ENCODE measurements around the gene ROR1.

Gene ROR1

DNA sequence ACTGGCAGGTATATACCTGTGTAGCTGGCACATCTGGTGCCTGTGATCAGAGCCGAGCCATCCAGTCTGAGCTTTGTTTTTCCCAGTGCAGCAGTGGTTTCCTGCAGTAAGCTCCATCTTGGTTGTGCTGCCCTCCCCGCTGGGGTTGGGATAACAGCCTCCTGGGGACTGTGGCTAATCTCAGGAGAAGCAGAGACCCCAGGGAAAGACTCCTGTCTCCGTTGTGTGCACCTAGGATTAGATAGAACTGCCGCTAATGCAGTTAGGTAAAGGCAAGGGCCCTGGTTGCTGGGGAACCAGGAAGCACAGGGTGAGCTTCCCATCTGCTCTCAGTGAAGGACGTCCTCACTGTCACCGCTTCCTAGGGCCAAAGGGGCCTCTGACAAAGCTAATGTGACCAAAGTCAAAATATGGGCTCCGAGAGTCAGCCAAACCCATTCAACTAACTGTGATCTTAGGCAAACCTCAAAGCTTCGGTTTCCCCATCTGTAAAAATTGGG is 20.0 kb downstream of the ROR1 start:
- H3F3A ChIP-seq (ENCODE audit: insufficient read depth, low read length): no peaks in the 10 kb centered on the region

DNA sequence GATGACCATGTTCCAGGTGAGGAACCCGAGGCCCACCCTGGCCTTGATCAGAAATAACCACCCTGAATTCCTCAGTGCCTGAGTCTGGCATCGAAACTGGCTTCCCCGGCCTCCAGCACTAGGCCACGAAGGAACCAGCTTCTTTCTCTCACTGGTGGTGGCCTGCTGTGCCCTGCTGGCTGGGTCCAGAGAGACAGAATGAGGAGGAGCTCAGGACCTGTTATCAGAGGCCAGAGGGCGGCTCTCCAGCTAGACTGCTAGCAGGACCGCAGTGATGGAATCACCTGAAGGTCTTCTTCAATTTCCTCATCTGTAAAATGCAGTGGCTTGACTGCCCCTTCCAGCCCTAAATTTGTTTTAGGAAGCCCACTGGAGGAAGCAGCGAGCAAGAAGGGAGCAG is 20.5 kb downstream of the ROR1 start:
- Histone ChIP-seq H3K27me3 (replicated peaks; ENCODE audit: insufficient read depth, low read length) (no peaks in the 10 kb centered on the region), H3K4me3 (ENCODE audit: low read length) (no peak overlapping the region), H3K4me2 (ENCODE audit: low read depth, low read length) (no peak overlapping the region), H3F3A (ENCODE audit: insufficient read depth, low read length) (no peaks in the 10 kb centered on the region), H3K36me3 (replicated peaks; ENCODE audit: insufficient read depth, low read length) (no peaks in the 10 kb centered on the region), H3K9ac (ENCODE audit: low read length) (no peak overlapping the region), H3K79me2 (ENCODE audit: low read length) (no peaks in the 10 kb centered on the region), H2AFZ (ENCODE audit: low read length) (no peak overlapping the region), H4K20me1 (ENCODE audit: insufficient read depth, low read length) (no peaks in the 10 kb centered on the region), H3K4me1 (ENCODE audit: low read length) (no peaks in the 10 kb centered on the region), H3K9me3 (replicated peaks; ENCODE audit: insufficient read depth, low read length) (no peaks in the 10 kb centered on the region), H3K27ac (ENCODE audit: low read length) (no peak overlapping the region), H3K9me2 (replicated peaks; ENCODE audit: insufficient read depth, low read length) (no peaks in the 10 kb centered on the region)
- no peak for DNase-seq
- TF ChIP-seq, protein P1, sequence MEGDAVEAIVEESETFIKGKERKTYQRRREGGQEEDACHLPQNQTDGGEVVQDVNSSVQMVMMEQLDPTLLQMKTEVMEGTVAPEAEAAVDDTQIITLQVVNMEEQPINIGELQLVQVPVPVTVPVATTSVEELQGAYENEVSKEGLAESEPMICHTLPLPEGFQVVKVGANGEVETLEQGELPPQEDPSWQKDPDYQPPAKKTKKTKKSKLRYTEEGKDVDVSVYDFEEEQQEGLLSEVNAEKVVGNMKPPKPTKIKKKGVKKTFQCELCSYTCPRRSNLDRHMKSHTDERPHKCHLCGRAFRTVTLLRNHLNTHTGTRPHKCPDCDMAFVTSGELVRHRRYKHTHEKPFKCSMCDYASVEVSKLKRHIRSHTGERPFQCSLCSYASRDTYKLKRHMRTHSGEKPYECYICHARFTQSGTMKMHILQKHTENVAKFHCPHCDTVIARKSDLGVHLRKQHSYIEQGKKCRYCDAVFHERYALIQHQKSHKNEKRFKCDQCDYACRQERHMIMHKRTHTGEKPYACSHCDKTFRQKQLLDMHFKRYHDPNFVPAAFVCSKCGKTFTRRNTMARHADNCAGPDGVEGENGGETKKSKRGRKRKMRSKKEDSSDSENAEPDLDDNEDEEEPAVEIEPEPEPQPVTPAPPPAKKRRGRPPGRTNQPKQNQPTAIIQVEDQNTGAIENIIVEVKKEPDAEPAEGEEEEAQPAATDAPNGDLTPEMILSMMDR (IDR thresholded peaks at IDR 0.05; ENCODE audit: low read length): no peak
- TF ChIP-seq EZH2phosphoT487 (IDR thresholded peaks at IDR 0.05; ENCODE audit: low read length): no peak
- TF ChIP-seq EZH2 (optimal IDR thresholded peaks at IDR 0.05; ENCODE audit: low read depth, low read length): no peak

More for the DNA sequence above, 20.0 kb downstream of the ROR1 start:
- Histone ChIP-seq H3K27me3 (replicated peaks; ENCODE audit: insufficient read depth, low read length) (no peaks in the 10 kb centered on the region), H3K9me2 (replicated peaks; ENCODE audit: insufficient read depth, low read length) (no peaks in the 10 kb centered on the region), H3K9ac (ENCODE audit: low read length) (no peak overlapping the region), H3K27ac (ENCODE audit: low read length) (no peak overlapping the region), H4K20me1 (ENCODE audit: insufficient read depth, low read length) (no peaks in the 10 kb centered on the region), H3K79me2 (ENCODE audit: low read length) (no peaks in the 10 kb centered on the region), H3K36me3 (replicated peaks; ENCODE audit: insufficient read depth, low read length) (no peaks in the 10 kb centered on the region), H3K4me1 (ENCODE audit: low read length) (no peaks in the 10 kb centered on the region), H3K9me3 (replicated peaks; ENCODE audit: insufficient read depth, low read length) (no peaks in the 10 kb centered on the region), H2AFZ (ENCODE audit: low read length) (no peak overlapping the region), H3K4me3 (ENCODE audit: low read length) (no peak overlapping the region), H3K4me2 (ENCODE audit: low read depth, low read length) (no peak overlapping the region)
- DNase-seq: no peak
- TF ChIP-seq EZH2phosphoT487 (IDR thresholded peaks at IDR 0.05; ENCODE audit: low read length) (no peak), EZH2 (optimal IDR thresholded peaks at IDR 0.05; ENCODE audit: low read depth, low read length) (no peak)
- TF ChIP-seq, protein P1 (IDR thresholded peaks at IDR 0.05; ENCODE audit: low read length): no peak

DNA sequence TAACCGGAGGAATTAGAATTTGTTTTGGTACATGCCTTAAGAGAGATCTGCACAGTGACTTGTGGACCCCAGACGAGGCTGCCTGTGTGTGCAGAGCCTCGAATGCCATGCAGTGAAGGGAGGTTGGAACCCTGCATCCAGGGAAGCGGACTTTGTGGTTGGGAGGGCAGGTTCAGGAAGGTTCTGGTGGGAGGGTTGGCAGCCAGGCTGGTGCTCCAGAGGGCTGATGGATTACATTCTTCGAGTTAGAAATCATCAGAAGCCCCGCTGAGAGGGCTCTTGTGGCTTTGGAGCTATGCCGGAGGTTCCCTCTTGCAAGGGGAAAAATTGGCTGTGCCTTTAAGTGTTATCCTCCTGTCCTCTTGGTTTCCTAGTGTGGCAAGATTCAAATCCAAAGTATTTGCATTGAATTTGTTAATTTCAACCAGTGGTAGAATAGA is 21.1 kb downstream of the ROR1 start:
- no peaks in the 10 kb centered on the region for H3K79me2 ChIP-seq (ENCODE audit: low read length)
- H3K4me3 ChIP-seq (ENCODE audit: low read length): no peak overlapping the region
- no peak overlapping the region for H3K9ac ChIP-seq (ENCODE audit: low read length)
- no peak overlapping the region for H3K27ac ChIP-seq (ENCODE audit: low read length)
- no peaks in the 10 kb centered on the region for H4K20me1 ChIP-seq (ENCODE audit: insufficient read depth, low read length)
- H2AFZ ChIP-seq (ENCODE audit: low read length): no peak overlapping the region
- H3K36me3 ChIP-seq (replicated peaks; ENCODE audit: insufficient read depth, low read length): no peaks in the 10 kb centered on the region
- H3F3A ChIP-seq (ENCODE audit: insufficient read depth, low read length): no peaks in the 10 kb centered on the region
- no peaks in the 10 kb centered on the region for H3K27me3 ChIP-seq (replicated peaks; ENCODE audit: insufficient read depth, low read length)
- no peaks in the 10 kb centered on the region for H3K9me2 ChIP-seq (replicated peaks; ENCODE audit: insufficient read depth, low read length)
- no peak for DNase-seq
- H3K9me3 ChIP-seq (replicated peaks; ENCODE audit: insufficient read depth, low read length): no peaks in the 10 kb centered on the region
- no peak overlapping the region for H3K4me2 ChIP-seq (ENCODE audit: low read depth, low read length)
- TF ChIP-seq EZH2 (optimal IDR thresholded peaks at IDR 0.05; ENCODE audit: low read depth, low read length) (no peak), EZH2phosphoT487 (IDR thresholded peaks at IDR 0.05; ENCODE audit: low read length) (no peak)
- TF ChIP-seq, protein P1 (IDR thresholded peaks at IDR 0.05; ENCODE audit: low read length): no peak
- no peaks in the 10 kb centered on the region for H3K4me1 ChIP-seq (ENCODE audit: low read length)
